HepG2 (cell line): ENCODE data around the gene LTB4R. TPM values are rescaled to one million over a fixed set of nuclear protein-coding genes. Genes with fewer than 3 reads are reported as not detected.

Source experiments
- ARNT ChIP-seq: fragments of 450-650 bp; IDR thresholded peaks from 2 replicates; pipeline ENCODE4 v1.6.1; 2017
- ATAD3A ChIP-seq: sonication (generic); formaldehyde crosslinking; IDR thresholded peaks from 2 replicates; pipeline ENCODE4 v1.4.0; 2020; ENCODE audit warnings: missing genetic modification reagents
- CREM ChIP-seq, 2 experiments: sonication (generic) in 1 of 2; formaldehyde crosslinking in 1 of 2; IDR thresholded peaks; 2 replicates each; pipeline versions ENCODE4 v1.4.0 to v1.6.1; 2016 to 2020; ENCODE audit warnings: antibody characterized with exemption in 1 of 2, mild to moderate bottlenecking in 1 of 2, missing genetic modification reagents in 1 of 2
- EEA1 ChIP-seq: sonication (generic); formaldehyde crosslinking; IDR thresholded peaks from 2 replicates; pipeline ENCODE4 v1.5.1; 2020; ENCODE audit warnings: mild to moderate bottlenecking, missing genetic modification reagents, borderline replicate concordance
- ELF3 ChIP-seq: IDR thresholded peaks from 2 replicates; pipeline ENCODE4 v1.6.1; 2016; ENCODE audit warnings: missing genetic modification reagents, missing compliant biosample characterization
- FOXP1 ChIP-seq, 2 experiments: fragments of 450-650 bp in 1 of 2; IDR thresholded peaks; 2 replicates each; pipeline ENCODE4 v1.6.1; 2017 to 2018; ENCODE audit warnings: antibody characterized with exemption in 1 of 2
- HOXD1 ChIP-seq: sonication (generic); formaldehyde crosslinking; IDR thresholded peaks from 2 replicates; pipeline ENCODE4 v1.5.0; 2020; ENCODE audit warnings: missing genetic modification reagents
- NRL ChIP-seq: sonication (generic); formaldehyde crosslinking; IDR thresholded peaks from 2 replicates; pipeline ENCODE4 v1.5.0; 2020; ENCODE audit warnings: missing genetic modification reagents, mild to moderate bottlenecking, moderate library complexity, borderline replicate concordance
- RARA ChIP-seq: IDR thresholded peaks from 2 replicates; pipeline ENCODE4 v1.6.1; 2016; ENCODE audit warnings: missing genetic modification reagents, missing compliant biosample characterization
- RBAK ChIP-seq: sonication (generic); formaldehyde crosslinking; IDR thresholded peaks from 2 replicates; pipeline ENCODE4 v1.5.1; 2020; ENCODE audit warnings: mild to moderate bottlenecking, missing genetic modification reagents
- ZNF224 ChIP-seq: sonication (generic); formaldehyde crosslinking; IDR thresholded peaks from 2 replicates; pipeline ENCODE4 v1.5.0; 2020; ENCODE audit warnings: mild to moderate bottlenecking, missing genetic modification reagents
- ZXDC ChIP-seq: sonication (generic); formaldehyde crosslinking; IDR thresholded peaks from 2 replicates; pipeline ENCODE4 v1.5.0; 2020; ENCODE audit warnings: mild to moderate bottlenecking, missing genetic modification reagents
- polyA plus RNA-seq, 8 experiments: library from polyadenylated mRNA; depleted of rRNA in 3 of 8; stranded (reverse) in 7 of 8; unstranded in 1 of 8; fragments of >200 nt; fragmentation: Illumina TruSeq in 4 of 8; extraction: Trizol in 4 of 8; gene quantifications; 2 replicates each; pipeline versions ENCODE4 v1.2.1 to v1.2.3, GENCODE V29; 2011 to 2016; ENCODE audit warnings: low read depth in 4 of 8, missing spikeins in 1 of 8, mixed read lengths in 1 of 8; ENCODE audit not compliant: insufficient read depth in 1 of 8
- total RNA-seq, 5 experiments: library from RNA; depleted of rRNA; stranded (reverse); fragments of >200 nt; fragmentation: Illumina TruSeq; extraction: Trizol; gene quantifications; 2 replicates each; pipeline ENCODE4 v1.2.3, GENCODE V29; 2016; ENCODE audit warnings: low read depth in 1 of 5
- TF ChIP-seq, protein P1 (sequence below): sonication (generic); formaldehyde crosslinking; IDR thresholded peaks from 2 replicates; pipeline ENCODE4 v1.5.1; 2020; ENCODE audit warnings: missing genetic modification reagents, mild to moderate bottlenecking, borderline replicate concordance
- TF ChIP-seq, protein P2 (sequence below): sonication (generic); formaldehyde crosslinking; IDR thresholded peaks from 2 replicates; pipeline ENCODE4 v1.5.0; 2020; ENCODE audit warnings: missing genetic modification reagents
- TF ChIP-seq, protein P3 (sequence below): sonication (generic); formaldehyde crosslinking; conservative IDR thresholded peaks from 2 replicates; pipeline ENCODE4 v1.4.0; 2020; ENCODE audit warnings: mild to moderate bottlenecking, missing genetic modification reagents, moderate library complexity
- TF ChIP-seq, protein P4 (sequence below): sonication (generic); formaldehyde crosslinking; IDR thresholded peaks from 2 replicates; pipeline ENCODE4 v1.4.0; 2020; ENCODE audit warnings: missing genetic modification reagents, borderline replicate concordance
- TF ChIP-seq, protein P5 (sequence below): fragments of 450-650 bp; IDR thresholded peaks from 2 replicates; pipeline ENCODE4 v1.6.1; 2016

The LTB4R gene
- total and polyA plus RNA-seq, 2 of the 13 experiments (the other 11 are each of a cell fraction or from before 2014, with no cell fraction given): 3.2 to 8.2 TPM

DNA sequence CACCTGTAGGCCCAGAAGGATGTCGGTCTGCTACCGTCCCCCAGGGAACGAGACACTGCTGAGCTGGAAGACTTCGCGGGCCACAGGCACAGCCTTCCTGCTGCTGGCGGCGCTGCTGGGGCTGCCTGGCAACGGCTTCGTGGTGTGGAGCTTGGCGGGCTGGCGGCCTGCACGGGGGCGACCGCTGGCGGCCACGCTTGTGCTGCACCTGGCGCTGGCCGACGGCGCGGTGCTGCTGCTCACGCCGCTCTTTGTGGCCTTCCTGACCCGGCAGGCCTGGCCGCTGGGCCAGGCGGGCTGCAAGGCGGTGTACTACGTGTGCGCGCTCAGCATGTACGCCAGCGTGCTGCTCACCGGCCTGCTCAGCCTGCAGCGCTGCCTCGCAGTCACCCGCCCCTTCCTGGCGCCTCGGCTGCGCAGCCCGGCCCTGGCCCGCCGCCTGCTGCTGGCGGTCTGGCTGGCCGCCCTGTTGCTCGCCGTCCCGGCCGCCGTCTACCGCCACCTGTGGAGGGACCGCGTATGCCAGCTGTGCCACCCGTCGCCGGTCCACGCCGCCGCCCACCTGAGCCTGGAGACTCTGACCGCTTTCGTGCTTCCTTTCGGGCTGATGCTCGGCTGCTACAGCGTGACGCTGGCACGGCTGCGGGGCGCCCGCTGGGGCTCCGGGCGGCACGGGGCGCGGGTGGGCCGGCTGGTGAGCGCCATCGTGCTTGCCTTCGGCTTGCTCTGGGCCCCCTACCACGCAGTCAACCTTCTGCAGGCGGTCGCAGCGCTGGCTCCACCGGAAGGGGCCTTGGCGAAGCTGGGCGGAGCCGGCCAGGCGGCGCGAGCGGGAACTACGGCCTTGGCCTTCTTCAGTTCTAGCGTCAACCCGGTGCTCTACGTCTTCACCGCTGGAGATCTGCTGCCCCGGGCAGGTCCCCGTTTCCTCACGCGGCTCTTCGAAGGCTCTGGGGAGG is at the start of gene LTB4R (continued):
- TF ChIP-seq, protein P1, sequence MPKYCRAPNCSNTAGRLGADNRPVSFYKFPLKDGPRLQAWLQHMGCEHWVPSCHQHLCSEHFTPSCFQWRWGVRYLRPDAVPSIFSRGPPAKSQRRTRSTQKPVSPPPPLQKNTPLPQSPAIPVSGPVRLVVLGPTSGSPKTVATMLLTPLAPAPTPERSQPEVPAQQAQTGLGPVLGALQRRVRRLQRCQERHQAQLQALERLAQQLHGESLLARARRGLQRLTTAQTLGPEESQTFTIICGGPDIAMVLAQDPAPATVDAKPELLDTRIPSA (CRISPR knock-in tag): no peak
- TF ChIP-seq ARNT (no peak), HOXD1 (CRISPR knock-in tag) (no peak), ZXDC (no peak), ZNF224 (no peak), NRL (CRISPR knock-in tag) (0 out of 2 replicates have a peak, but pooled peaks have one; percentile 3), FOXP1 (IDR thresholded peaks at IDR 0.05) (no peak), FOXP1 (CRISPR knock-in tag; IDR thresholded peaks at IDR 0.05) (no peak), RBAK (CRISPR knock-in tag) (no peak), CREM (IDR thresholded peaks at IDR 0.05) (no peak), CREM (CRISPR knock-in tag; IDR thresholded peaks at IDR 0.05) (peak; percentile 39; the same call in 1 of the 2 replicates), ATAD3A (CRISPR knock-in tag) (no peak), ELF3 (no peak), RARA (CRISPR knock-in tag) (no peak), EEA1 (CRISPR knock-in tag) (no peak; the same call in 1 of the 2 replicates)
- TF ChIP-seq, protein P2, sequence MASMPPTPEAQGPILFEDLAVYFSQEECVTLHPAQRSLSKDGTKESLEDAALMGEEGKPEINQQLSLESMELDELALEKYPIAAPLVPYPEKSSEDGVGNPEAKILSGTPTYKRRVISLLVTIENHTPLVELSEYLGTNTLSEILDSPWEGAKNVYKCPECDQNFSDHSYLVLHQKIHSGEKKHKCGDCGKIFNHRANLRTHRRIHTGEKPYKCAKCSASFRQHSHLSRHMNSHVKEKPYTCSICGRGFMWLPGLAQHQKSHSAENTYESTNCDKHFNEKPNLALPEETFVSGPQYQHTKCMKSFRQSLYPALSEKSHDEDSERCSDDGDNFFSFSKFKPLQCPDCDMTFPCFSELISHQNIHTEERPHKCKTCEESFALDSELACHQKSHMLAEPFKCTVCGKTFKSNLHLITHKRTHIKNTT (CRISPR knock-in tag): no peak
- TF ChIP-seq, protein P3, sequence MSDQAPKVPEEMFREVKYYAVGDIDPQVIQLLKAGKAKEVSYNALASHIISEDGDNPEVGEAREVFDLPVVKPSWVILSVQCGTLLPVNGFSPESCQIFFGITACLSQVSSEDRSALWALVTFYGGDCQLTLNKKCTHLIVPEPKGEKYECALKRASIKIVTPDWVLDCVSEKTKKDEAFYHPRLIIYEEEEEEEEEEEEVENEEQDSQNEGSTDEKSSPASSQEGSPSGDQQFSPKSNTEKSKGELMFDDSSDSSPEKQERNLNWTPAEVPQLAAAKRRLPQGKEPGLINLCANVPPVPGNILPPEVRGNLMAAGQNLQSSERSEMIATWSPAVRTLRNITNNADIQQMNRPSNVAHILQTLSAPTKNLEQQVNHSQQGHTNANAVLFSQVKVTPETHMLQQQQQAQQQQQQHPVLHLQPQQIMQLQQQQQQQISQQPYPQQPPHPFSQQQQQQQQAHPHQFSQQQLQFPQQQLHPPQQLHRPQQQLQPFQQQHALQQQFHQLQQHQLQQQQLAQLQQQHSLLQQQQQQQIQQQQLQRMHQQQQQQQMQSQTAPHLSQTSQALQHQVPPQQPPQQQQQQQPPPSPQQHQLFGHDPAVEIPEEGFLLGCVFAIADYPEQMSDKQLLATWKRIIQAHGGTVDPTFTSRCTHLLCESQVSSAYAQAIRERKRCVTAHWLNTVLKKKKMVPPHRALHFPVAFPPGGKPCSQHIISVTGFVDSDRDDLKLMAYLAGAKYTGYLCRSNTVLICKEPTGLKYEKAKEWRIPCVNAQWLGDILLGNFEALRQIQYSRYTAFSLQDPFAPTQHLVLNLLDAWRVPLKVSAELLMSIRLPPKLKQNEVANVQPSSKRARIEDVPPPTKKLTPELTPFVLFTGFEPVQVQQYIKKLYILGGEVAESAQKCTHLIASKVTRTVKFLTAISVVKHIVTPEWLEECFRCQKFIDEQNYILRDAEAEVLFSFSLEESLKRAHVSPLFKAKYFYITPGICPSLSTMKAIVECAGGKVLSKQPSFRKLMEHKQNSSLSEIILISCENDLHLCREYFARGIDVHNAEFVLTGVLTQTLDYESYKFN: no peak
- TF ChIP-seq, protein P4, sequence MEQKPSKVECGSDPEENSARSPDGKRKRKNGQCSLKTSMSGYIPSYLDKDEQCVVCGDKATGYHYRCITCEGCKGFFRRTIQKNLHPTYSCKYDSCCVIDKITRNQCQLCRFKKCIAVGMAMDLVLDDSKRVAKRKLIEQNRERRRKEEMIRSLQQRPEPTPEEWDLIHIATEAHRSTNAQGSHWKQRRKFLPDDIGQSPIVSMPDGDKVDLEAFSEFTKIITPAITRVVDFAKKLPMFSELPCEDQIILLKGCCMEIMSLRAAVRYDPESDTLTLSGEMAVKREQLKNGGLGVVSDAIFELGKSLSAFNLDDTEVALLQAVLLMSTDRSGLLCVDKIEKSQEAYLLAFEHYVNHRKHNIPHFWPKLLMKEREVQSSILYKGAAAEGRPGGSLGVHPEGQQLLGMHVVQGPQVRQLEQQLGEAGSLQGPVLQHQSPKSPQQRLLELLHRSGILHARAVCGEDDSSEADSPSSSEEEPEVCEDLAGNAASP (CRISPR knock-in tag): no peak
- TF ChIP-seq, protein P5, sequence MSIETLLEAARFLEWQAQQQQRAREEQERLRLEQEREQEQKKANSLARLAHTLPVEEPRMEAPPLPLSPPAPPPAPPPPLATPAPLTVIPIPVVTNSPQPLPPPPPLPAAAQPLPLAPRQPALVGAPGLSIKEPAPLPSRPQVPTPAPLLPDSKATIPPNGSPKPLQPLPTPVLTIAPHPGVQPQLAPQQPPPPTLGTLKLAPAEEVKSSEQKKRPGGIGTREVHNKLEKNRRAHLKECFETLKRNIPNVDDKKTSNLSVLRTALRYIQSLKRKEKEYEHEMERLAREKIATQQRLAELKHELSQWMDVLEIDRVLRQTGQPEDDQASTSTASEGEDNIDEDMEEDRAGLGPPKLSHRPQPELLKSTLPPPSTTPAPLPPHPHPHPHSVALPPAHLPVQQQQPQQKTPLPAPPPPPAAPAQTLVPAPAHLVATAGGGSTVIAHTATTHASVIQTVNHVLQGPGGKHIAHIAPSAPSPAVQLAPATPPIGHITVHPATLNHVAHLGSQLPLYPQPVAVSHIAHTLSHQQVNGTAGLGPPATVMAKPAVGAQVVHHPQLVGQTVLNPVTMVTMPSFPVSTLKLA: no peak
